ENCODE data around the gene BCAM. TPM values are rescaled to one million over a fixed set of nuclear protein-coding genes. Genes with fewer than 3 reads are reported as not detected.
"Not testable (repeated sequence)": the region's sequence is repeated elsewhere in the genome, so short reads cannot be mapped to it uniquely, and the experiment has no call there.

Gene BCAM
- total RNA-seq, 2 donors from 2014 or later, result not detected

GRCh38 chr19:44779150-44779549 lies 29.8 kb upstream of the BCAM start:
- Mint-ChIP-seq H3K36me3 (ENCODE audit: low read depth) (no peaks in the 10 kb centered on the region), H3K4me1 (peaks cover under 1% of the 10 kb centered on the region), H3K27ac (no peak overlapping the region), H3K4me3 (peak overlapping the region; percentile 31), H3K27me3 (peaks cover 6% of the 10 kb centered on the region)
- no peak for ATAC-seq
- DNase-seq, result no peak
- no peaks in the 10 kb centered on the region for H3K9me3 ChIP-seq (ENCODE audit: control insufficient read depth, low read length, poor library complexity, severe bottlenecking)

- H3K4me3 Mint-ChIP-seq; H3K4me1 Mint-ChIP-seq; H3K27ac Mint-ChIP-seq; H3K36me3 Mint-ChIP-seq (ENCODE audit: low read depth); DNase-seq; H3K27me3 Mint-ChIP-seq; ATAC-seq; H3K9me3 ChIP-seq (ENCODE audit: control insufficient read depth, low read length, poor library complexity, severe bottlenecking): not testable (repeated sequence)
Observed at GRCh38 chr19:44781694-44782093, 27.2 kb upstream of the BCAM start.

- peaks cover 9% of the 10 kb centered on the region for H3K27me3 Mint-ChIP-seq
- DNase-seq (no peak), ATAC-seq (no peak)
- no peaks in the 10 kb centered on the region for H3K36me3 Mint-ChIP-seq (ENCODE audit: low read depth)
- no peak overlapping the region for H3K4me3 Mint-ChIP-seq
- no peaks in the 10 kb centered on the region for H3K9me3 ChIP-seq (ENCODE audit: control insufficient read depth, low read length, poor library complexity, severe bottlenecking)
- H3K4me1 Mint-ChIP-seq, result peaks cover 6% of the 10 kb centered on the region
- no peak overlapping the region for H3K27ac Mint-ChIP-seq
Observed at GRCh38 chr19:44782729-44783128, 26.2 kb upstream of the BCAM start.

GRCh38 chr19:44783545-44783944 lies 25.4 kb upstream of the BCAM start:
- DNase-seq (no peak), ATAC-seq (no peak)
- Mint-ChIP-seq H3K4me1 (peaks cover 6% of the 10 kb centered on the region), H3K27me3 (peaks cover 9% of the 10 kb centered on the region), H3K36me3 (ENCODE audit: low read depth) (no peaks in the 10 kb centered on the region), H3K4me3 (no peak overlapping the region), H3K27ac (no peak overlapping the region)
- no peaks in the 10 kb centered on the region for H3K9me3 ChIP-seq (ENCODE audit: control insufficient read depth, low read length, poor library complexity, severe bottlenecking)

- no peak for ATAC-seq
Observed at GRCh38 chr19:44785271-44785670, 23.6 kb upstream of the BCAM start.

GRCh38 chr19:44785993-44786392 lies 22.9 kb upstream of the BCAM start:
- H3K4me1 Mint-ChIP-seq, result peaks cover 6% of the 10 kb centered on the region

More at GRCh38 chr19:44785271-44785670, 23.6 kb upstream of the BCAM start:
- no peak overlapping the region for H3K4me3 Mint-ChIP-seq
- peaks cover 6% of the 10 kb centered on the region for H3K4me1 Mint-ChIP-seq
- no peaks in the 10 kb centered on the region for H3K36me3 Mint-ChIP-seq (ENCODE audit: low read depth)
- H3K27me3 Mint-ChIP-seq, result peaks cover 5% of the 10 kb centered on the region
- no peaks in the 10 kb centered on the region for H3K9me3 ChIP-seq (ENCODE audit: control insufficient read depth, low read length, poor library complexity, severe bottlenecking)
- H3K27ac Mint-ChIP-seq, result no peak overlapping the region
- no peak for DNase-seq

GRCh38 chr19:44788971-44789370 lies 19.9 kb upstream of the BCAM start:
- peaks cover 5% of the 10 kb centered on the region for H3K27me3 Mint-ChIP-seq
- H3K4me3 Mint-ChIP-seq, result no peak overlapping the region
- peaks cover 9% of the 10 kb centered on the region for H3K4me1 Mint-ChIP-seq
- no peaks in the 10 kb centered on the region for H3K9me3 ChIP-seq (ENCODE audit: control insufficient read depth, low read length, poor library complexity, severe bottlenecking)
- H3K36me3 Mint-ChIP-seq (ENCODE audit: low read depth), result no peaks in the 10 kb centered on the region
- no peak for DNase-seq
- ATAC-seq, result no peak
- H3K27ac Mint-ChIP-seq, result no peak overlapping the region

More at GRCh38 chr19:44785993-44786392, 22.9 kb upstream of the BCAM start:
- Mint-ChIP-seq H3K27ac (no peak overlapping the region), H3K4me3 (no peak overlapping the region), H3K27me3 (peaks cover 5% of the 10 kb centered on the region), H3K36me3 (ENCODE audit: low read depth) (no peaks in the 10 kb centered on the region)
- ATAC-seq (no peak), DNase-seq (no peak)
- H3K9me3 ChIP-seq (ENCODE audit: control insufficient read depth, low read length, poor library complexity, severe bottlenecking), result no peaks in the 10 kb centered on the region

- no peak for ATAC-seq
- no peak overlapping the region for H3K27ac Mint-ChIP-seq
Observed at GRCh38 chr19:44789943-44790483, 18.9 kb upstream of the BCAM start.

GRCh38 chr19:44792281-44792680 lies 16.6 kb upstream of the BCAM start:
- H3K4me3 Mint-ChIP-seq, result no peak overlapping the region
- no peaks in the 10 kb centered on the region for H3K36me3 Mint-ChIP-seq (ENCODE audit: low read depth)
- no peak for ATAC-seq

More at GRCh38 chr19:44789943-44790483, 18.9 kb upstream of the BCAM start:
- no peak for DNase-seq
- H3K36me3 Mint-ChIP-seq (ENCODE audit: low read depth), result no peaks in the 10 kb centered on the region
- no peak overlapping the region for H3K4me3 Mint-ChIP-seq
- H3K4me1 Mint-ChIP-seq, result peaks cover 2% of the 10 kb centered on the region
- no peaks in the 10 kb centered on the region for H3K27me3 Mint-ChIP-seq
- no peaks in the 10 kb centered on the region for H3K9me3 ChIP-seq (ENCODE audit: control insufficient read depth, low read length, poor library complexity, severe bottlenecking)

GRCh38 chr19:44794610-44795009 lies 14.3 kb upstream of the BCAM start:
- ATAC-seq (no peak), DNase-seq (no peak)
- Mint-ChIP-seq H3K4me1 (peaks cover 16% of the 10 kb centered on the region), H3K4me3 (no peak overlapping the region), H3K36me3 (ENCODE audit: low read depth) (no peaks in the 10 kb centered on the region), H3K27ac (no peak overlapping the region), H3K27me3 (no peaks in the 10 kb centered on the region)
- no peaks in the 10 kb centered on the region for H3K9me3 ChIP-seq (ENCODE audit: control insufficient read depth, low read length, poor library complexity, severe bottlenecking)

More at GRCh38 chr19:44792281-44792680, 16.6 kb upstream of the BCAM start:
- Mint-ChIP-seq H3K27ac (no peak overlapping the region), H3K4me1 (peaks cover 13% of the 10 kb centered on the region), H3K27me3 (no peaks in the 10 kb centered on the region)
- DNase-seq, result no peak
- H3K9me3 ChIP-seq (ENCODE audit: control insufficient read depth, low read length, poor library complexity, severe bottlenecking), result no peaks in the 10 kb centered on the region

GRCh38 chr19:44795398-44795987 lies 13.4 kb upstream of the BCAM start:
- H3K27me3 Mint-ChIP-seq, result no peaks in the 10 kb centered on the region
- DNase-seq, result no peak
- no peaks in the 10 kb centered on the region for H3K9me3 ChIP-seq (ENCODE audit: control insufficient read depth, low read length, poor library complexity, severe bottlenecking)
- no peak for ATAC-seq
- peaks cover 18% of the 10 kb centered on the region for H3K4me1 Mint-ChIP-seq
- H3K27ac Mint-ChIP-seq, result no peak overlapping the region
- H3K4me3 Mint-ChIP-seq, result no peak overlapping the region
- no peaks in the 10 kb centered on the region for H3K36me3 Mint-ChIP-seq (ENCODE audit: low read depth)

GRCh38 chr19:44796701-44797115 lies 12.2 kb upstream of the BCAM start:
- H3K27ac Mint-ChIP-seq, result no peak overlapping the region

GRCh38 chr19:44799627-44800346 lies 9.1 kb upstream of the BCAM start:
- ATAC-seq (no peak), DNase-seq (no peak)
- no peaks in the 10 kb centered on the region for H3K27me3 Mint-ChIP-seq
- H3K9me3 ChIP-seq (ENCODE audit: control insufficient read depth, low read length, poor library complexity, severe bottlenecking), result no peaks in the 10 kb centered on the region
- peak overlapping the region; percentile 71 for H3K27ac Mint-ChIP-seq
- peaks cover 17% of the 10 kb centered on the region for H3K4me1 Mint-ChIP-seq
- no peak overlapping the region for H3K4me3 Mint-ChIP-seq
- H3K36me3 Mint-ChIP-seq (ENCODE audit: low read depth), result no peaks in the 10 kb centered on the region

More at GRCh38 chr19:44796701-44797115, 12.2 kb upstream of the BCAM start:
- no peaks in the 10 kb centered on the region for H3K27me3 Mint-ChIP-seq
- no peaks in the 10 kb centered on the region for H3K36me3 Mint-ChIP-seq (ENCODE audit: low read depth)
- no peak for DNase-seq
- peak overlapping the region; percentile 67 for H3K4me3 Mint-ChIP-seq
- no peaks in the 10 kb centered on the region for H3K9me3 ChIP-seq (ENCODE audit: control insufficient read depth, low read length, poor library complexity, severe bottlenecking)
- peaks cover 19% of the 10 kb centered on the region for H3K4me1 Mint-ChIP-seq
- ATAC-seq, result no peak

Measured in T-helper 17 cell (primary cell).